IMR-90 (cell line): ENCODE data around the gene STX1B. TPM values are rescaled to one million over a fixed set of nuclear protein-coding genes. Genes with fewer than 3 reads are reported as not detected.

Source experiments
- ATAC-seq: fragments of 200-7000 bp; cut with Tn5 transposase; 2 replicates; pipeline ENCODE4 v1.9.1; 2020; ENCODE audit warnings: low read depth, mild to moderate bottlenecking, moderate library complexity
- BruUV-seq: library from RNA; stranded (reverse); fragments of 400-500 nt; replicated peaks from 2 replicates; lab custom pipeline; 2021; lab: Mats Ljungman, UMichigan
- CTCF ChIA-PET: fragments of 300-600 bp; formaldehyde crosslinking; extraction: SDS; loops from one replicate; lab custom pipeline; 2021; ENCODE audit warnings: antibody characterized with exemption; lab: Yijun Ruan, JAX
- POLR2A ChIA-PET: fragments of 300-600 bp; sonication (Branson Sonifier 250); formaldehyde crosslinking; loops from one replicate; lab custom pipeline; 2022; ENCODE audit warnings: antibody characterized with exemption; ENCODE audit not compliant: unreplicated experiment; lab: Charles Lee
- DNase-seq: peaks from one replicate; pipeline ENCODE4 v3.0.0; 2013
- H2AFZ ChIP-seq: replicated peaks from 2 replicates; pipeline ENCODE3; 2013; ENCODE audit warnings: low read length, mild to moderate bottlenecking; ENCODE audit not compliant: poor library complexity
- H2AK5ac ChIP-seq: 2 replicates; pipeline ENCODE4 v1.6.1; 2013; ENCODE audit warnings: low read depth, low read length, inconsistent platforms
- H2AK9ac ChIP-seq: replicated peaks from 2 replicates; pipeline ENCODE3; 2013; ENCODE audit warnings: mild to moderate bottlenecking, low read depth, low read length, moderate library complexity; ENCODE audit not compliant: poor library complexity
- H2BK120ac ChIP-seq: 2 replicates; pipeline ENCODE4 v1.6.1; 2013; ENCODE audit warnings: low read depth, low read length, inconsistent platforms
- H2BK15ac ChIP-seq: 3 replicates; pipeline ENCODE4 v1.6.1; 2013; ENCODE audit warnings: low read depth, low read length, inconsistent platforms
- H2BK20ac ChIP-seq: 2 replicates; pipeline ENCODE4 v1.6.1; 2013; ENCODE audit warnings: low read depth, mild to moderate bottlenecking, inconsistent platforms, low read length, moderate library complexity
- H2BK5ac ChIP-seq: 2 replicates; pipeline ENCODE4 v1.6.1; 2013; ENCODE audit warnings: mild to moderate bottlenecking, low read depth, low read length, inconsistent platforms; ENCODE audit not compliant: poor library complexity, severe bottlenecking
- H3K14ac ChIP-seq: replicated peaks from 2 replicates; pipeline ENCODE4 v1.6.1; 2013; ENCODE audit warnings: low read depth, low read length, inconsistent platforms
- H3K18ac ChIP-seq: 2 replicates; pipeline ENCODE4 v1.6.1; 2013; ENCODE audit warnings: low read depth, low read length, control low read depth
- H3K23ac ChIP-seq: 2 replicates; pipeline ENCODE4 v1.6.1; 2013; ENCODE audit warnings: low read depth, low read length, inconsistent platforms
- H3K27ac ChIP-seq: 2 replicates; pipeline ENCODE4 v1.5.1; 2013; ENCODE audit warnings: mild to moderate bottlenecking, control low read depth, low read length; ENCODE audit not compliant: insufficient read depth
- H3K27me3 ChIP-seq: 2 replicates; pipeline ENCODE4 v1.6.1; 2013; ENCODE audit warnings: low read length; ENCODE audit not compliant: control insufficient read depth, insufficient read depth
- H3K36me3 ChIP-seq: 2 replicates; pipeline ENCODE4 v1.6.1; 2013; ENCODE audit warnings: low read length, mixed read lengths; ENCODE audit not compliant: control insufficient read depth, insufficient read depth
- H3K4ac ChIP-seq: 2 replicates; pipeline ENCODE4 v1.6.1; 2013; ENCODE audit warnings: low read depth, low read length, inconsistent platforms
- H3K4me1 ChIP-seq: 2 replicates; pipeline ENCODE4 v1.6.1; 2013; ENCODE audit warnings: low read length, mixed read lengths; ENCODE audit not compliant: control insufficient read depth, insufficient read depth
- H3K4me2 ChIP-seq: 2 replicates; pipeline ENCODE4 v1.6.1; 2013; ENCODE audit warnings: low read depth, mild to moderate bottlenecking, control low read depth, low read length, moderate library complexity
- H3K4me3 ChIP-seq: 2 replicates; pipeline ENCODE4 v1.5.1; 2013; ENCODE audit warnings: low read depth, mild to moderate bottlenecking, control low read depth, low read length, moderate library complexity; ENCODE audit not compliant: insufficient read depth
- H3K56ac ChIP-seq: 2 replicates; pipeline ENCODE4 v1.6.1; 2013; ENCODE audit warnings: low read length, inconsistent platforms; ENCODE audit not compliant: insufficient read depth; ENCODE audit errors: extremely low read depth
- H3K79me1 ChIP-seq, 2 experiments: 2 replicates each; pipeline ENCODE4 v1.6.1; 2013; ENCODE audit warnings: low read length in 2 of 2, inconsistent platforms in 1 of 2, low read depth in 1 of 2
- H3K9ac ChIP-seq: 2 replicates; pipeline ENCODE4 v1.6.1; 2013; ENCODE audit warnings: low read depth, low read length, control low read depth
- H3K9me1 ChIP-seq: 2 replicates; pipeline ENCODE4 v1.6.1; 2013; ENCODE audit warnings: low read length, inconsistent platforms; ENCODE audit not compliant: insufficient read depth
- H3K9me3 ChIP-seq: 2 replicates; pipeline ENCODE4 v1.6.1; 2013; ENCODE audit warnings: low read length; ENCODE audit not compliant: control insufficient read depth, insufficient read depth
- H4K20me1 ChIP-seq: 2 replicates; pipeline ENCODE4 v1.6.1; 2013; ENCODE audit warnings: low read length, inconsistent platforms; ENCODE audit not compliant: insufficient read depth
- H4K5ac ChIP-seq: 2 replicates; pipeline ENCODE4 v1.6.1; 2013; ENCODE audit warnings: mild to moderate bottlenecking, low read depth, low read length, control low read depth
- H4K8ac ChIP-seq, 2 experiments: 2 replicates each; pipeline ENCODE4 v1.6.1; 2013; ENCODE audit warnings: low read depth in 2 of 2, low read length in 2 of 2, control low read depth in 1 of 2, inconsistent platforms in 1 of 2
- H4K91ac ChIP-seq: 2 replicates; pipeline ENCODE4 v1.6.1; 2013; ENCODE audit warnings: low read depth, low read length, inconsistent platforms; ENCODE audit not compliant: insufficient read depth
- BHLHE40 ChIP-seq: fragments of 150-350 bp; IDR thresholded peaks from 2 replicates; pipeline ENCODE4 v1.6.1; 2016; ENCODE audit warnings: mild to moderate bottlenecking, low read depth, low read length
- CEBPB ChIP-seq: IDR thresholded peaks from 2 replicates; pipeline ENCODE4 v1.6.1; 2012; ENCODE audit warnings: low read depth, low read length, improper control_type of control experiment
- CHD1 ChIP-seq: IDR thresholded peaks from 2 replicates; pipeline ENCODE4 v1.6.1; 2012; ENCODE audit warnings: low read depth, low read length, improper control_type of control experiment
- FOS ChIP-seq: fragments of 150-350 bp; IDR thresholded peaks from 2 replicates; pipeline ENCODE4 v1.6.1; 2016; ENCODE audit warnings: low read depth, low read length
- MAZ ChIP-seq: IDR thresholded peaks from 2 replicates; pipeline ENCODE4 v1.6.1; 2012; ENCODE audit warnings: low read depth, mild to moderate bottlenecking, low read length, improper control_type of control experiment, moderate library complexity, borderline replicate concordance
- RCOR1 ChIP-seq: IDR thresholded peaks from 2 replicates; pipeline ENCODE4 v1.6.1; 2012; ENCODE audit warnings: mild to moderate bottlenecking, low read length, improper control_type of control experiment; ENCODE audit not compliant: insufficient replicate concordance
- RFX5 ChIP-seq: IDR thresholded peaks from 2 replicates; pipeline ENCODE4 v1.8.0; 2012; ENCODE audit warnings: low read depth, mild to moderate bottlenecking, low read length, moderate library complexity
- SMC3 ChIP-seq: fragments of 150-350 bp; IDR thresholded peaks from 2 replicates; pipeline ENCODE4 v1.6.1; 2016; ENCODE audit warnings: low read depth, mild to moderate bottlenecking, antibody characterized with exemption, low read length, moderate library complexity
- WGBS, 2 experiments: methylation state at CpG; one replicate each; pipeline versions ENCODE4 v1.1.5 to v1.1.7; 2013; ENCODE audit warnings: missing lambda C conversion rate in 2 of 2; ENCODE audit not compliant: insufficient read length in 1 of 2; ENCODE audit errors: extremely low coverage in 2 of 2; 5-methylcytosine and 5-hydroxymethylcytosine counted together
- dilution Hi-C: fragments of 300-500 bp; cut with HindIII; formaldehyde crosslinking; loops from one replicate; pipeline ENCODE4 v1.14.3; 2018; ENCODE audit warnings: low sequenced_read_pairs; ENCODE audit not compliant: unreplicated experiment
- in situ Hi-C: fragments of 300-500 bp; cut with MboI; formaldehyde crosslinking; loops from 3 replicates; pipeline ENCODE4 v1.14.3; 2019; ENCODE audit warnings: low sequenced_read_pairs, inconsistent platforms, mixed read lengths
- intact Hi-C: fragments of 100-400 bp; cut with micrococcal nuclease; formaldehyde crosslinking; loops from 2 replicates; pipeline ENCODE4 v1.10.0; 2022
- polyA plus RNA-seq, 3 experiments: library from polyadenylated mRNA; depleted of rRNA; stranded (reverse); fragments of >200 nt; gene quantifications; 2 replicates each; pipeline ENCODE4 v1.2.3, GENCODE V29; 2012; ENCODE audit warnings: low replicate concordance in 1 of 3
- total RNA-seq: library from RNA; depleted of rRNA; stranded (reverse); fragments of >200 nt; gene quantifications from 2 replicates; pipeline ENCODE4 v1.2.3, GENCODE V29; 2012

Gene STX1B
- total and polyA plus RNA-seq, 2 of the 4 experiments (the other 2 are of a cell fraction) = 3.9 to 14.9 TPM

DNA sequence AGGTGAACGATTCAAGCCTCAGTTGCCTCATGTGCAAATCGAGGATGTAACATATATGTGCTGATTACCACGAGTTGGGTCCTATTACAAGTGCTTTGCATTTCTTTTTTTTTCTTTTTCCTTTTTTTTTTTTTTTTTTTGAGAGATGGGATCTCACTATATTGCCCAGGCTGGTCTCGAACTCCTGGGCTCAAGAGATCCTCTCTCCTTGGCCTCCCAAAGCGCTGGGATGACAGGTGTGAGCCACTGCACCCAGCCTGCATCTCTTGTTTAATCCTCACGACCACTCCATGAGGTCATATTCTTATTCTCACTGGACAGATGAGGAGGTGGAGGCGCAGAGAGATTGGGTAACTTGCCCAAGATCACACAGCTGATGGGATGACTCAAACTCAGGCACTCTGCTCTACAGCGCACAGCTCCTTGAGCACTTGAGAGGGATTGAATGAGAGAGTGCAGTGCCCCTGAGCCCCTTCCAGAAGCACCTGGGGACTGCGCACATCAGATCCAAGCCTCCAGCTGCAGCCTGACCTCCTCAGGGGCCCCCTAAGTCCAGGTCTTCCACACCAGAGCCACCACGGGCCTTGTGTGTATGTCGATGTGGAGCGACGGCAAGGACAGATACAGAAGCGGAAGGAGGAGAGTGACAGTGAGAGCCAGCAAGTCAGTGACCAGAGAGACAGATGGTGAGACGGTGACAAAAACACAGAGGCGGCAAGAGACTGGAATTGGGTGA is 4.9 kb downstream of the STX1B start:
- in situ Hi-C loops = no loop called here
- Histone ChIP-seq H3K18ac (no peak overlapping the region), H3K9me3 (no peaks in the 10 kb centered on the region), H3K36me3 (no peaks in the 10 kb centered on the region), H3K27me3 (no peaks in the 10 kb centered on the region), H3K4ac (peak overlapping the region; percentile 78), H3K9me1 (0 out of 2 replicates have a peak, but pooled peaks cover 5% of the 10 kb centered on the region), H2BK5ac (peak overlapping the region; percentile 77), H2BK20ac (peak overlapping the region; percentile 8; the same call in 1 of the 2 replicates), H2BK120ac (peak overlapping the region; percentile 30; the same call in 1 of the 2 replicates), H3K4me2 (no peak overlapping the region), H3K56ac (no peak overlapping the region), H3K9ac (no peak overlapping the region), H3K4me3 (no peak overlapping the region), H2AFZ (peak overlapping the region; percentile 73), H3K79me1 (peaks cover 4 to 38% of the 10 kb centered on the region in 2 experiments; a peak in 3 of 4 replicates), H3K27ac (no peak overlapping the region), H2AK9ac (peak overlapping the region; percentile 75), H2AK5ac (peak overlapping the region; percentile 70), H4K5ac (no peak overlapping the region), H4K91ac (no peak overlapping the region), H3K4me1 (peaks cover 28% of the 10 kb centered on the region), H3K14ac (no peak overlapping the region), H3K23ac (peak overlapping the region; percentile 51; the same call in 1 of the 2 replicates), H4K8ac (peak overlapping the region in 1 of 2 experiments; percentile 66; a peak in 3 of 4 replicates), H4K20me1 (no peaks in the 10 kb centered on the region), H2BK15ac (0 out of 3 replicates have a peak overlapping the region, but pooled peaks have one; percentile 19)
- ChIA-PET POLR2A (no interaction called here), CTCF (no interaction called here)
- intact Hi-C loops = no loop called here
- TF ChIP-seq FOS (no peak), MAZ (no peak), CHD1 (no peak), RFX5 (no peak), CEBPB (peak; percentile 84), RCOR1 (peak; percentile 59), SMC3 (no peak), BHLHE40 (no peak)
- BruUV-seq = no TSS peak
- dilution Hi-C loops = no loop called here
- peak; percentile 2; the same call in 1 of the 2 replicates for ATAC-seq
- WGBS, 2 experiments = 27% methylated on average over 6 of the region's 16 CpGs; no CpG with 5 or more reads in 1 of the 2 experiments
- peak; percentile 76 for DNase-seq
